DOHH2 (cell line): Measurements from ENCODE around the gene NREP.

Experiments
- EZH2phosphoT487 ChIP-seq: fragments of 200-600 bp; sonication (generic); IDR thresholded peaks from 2 replicates; pipeline ENCODE4 v1.6.1; 2017; ENCODE audit warnings: borderline replicate concordance, mild to moderate bottlenecking, antibody characterized with exemption, low read length, moderate library complexity, mixed read lengths
- TF ChIP-seq, protein P1 (sequence below): fragments of 200-600 bp; sonication (generic); IDR thresholded peaks from one replicate; pipeline ENCODE4 v1.5.1; 2014; ENCODE audit warnings: antibody characterized with exemption, mild to moderate bottlenecking, low read depth, low read length; ENCODE audit not compliant: poor library complexity, severe bottlenecking

GRCh38 chr5:111743512-111743911 lies 13.5 kb downstream of the NREP start:
- TF ChIP-seq, protein P1, sequence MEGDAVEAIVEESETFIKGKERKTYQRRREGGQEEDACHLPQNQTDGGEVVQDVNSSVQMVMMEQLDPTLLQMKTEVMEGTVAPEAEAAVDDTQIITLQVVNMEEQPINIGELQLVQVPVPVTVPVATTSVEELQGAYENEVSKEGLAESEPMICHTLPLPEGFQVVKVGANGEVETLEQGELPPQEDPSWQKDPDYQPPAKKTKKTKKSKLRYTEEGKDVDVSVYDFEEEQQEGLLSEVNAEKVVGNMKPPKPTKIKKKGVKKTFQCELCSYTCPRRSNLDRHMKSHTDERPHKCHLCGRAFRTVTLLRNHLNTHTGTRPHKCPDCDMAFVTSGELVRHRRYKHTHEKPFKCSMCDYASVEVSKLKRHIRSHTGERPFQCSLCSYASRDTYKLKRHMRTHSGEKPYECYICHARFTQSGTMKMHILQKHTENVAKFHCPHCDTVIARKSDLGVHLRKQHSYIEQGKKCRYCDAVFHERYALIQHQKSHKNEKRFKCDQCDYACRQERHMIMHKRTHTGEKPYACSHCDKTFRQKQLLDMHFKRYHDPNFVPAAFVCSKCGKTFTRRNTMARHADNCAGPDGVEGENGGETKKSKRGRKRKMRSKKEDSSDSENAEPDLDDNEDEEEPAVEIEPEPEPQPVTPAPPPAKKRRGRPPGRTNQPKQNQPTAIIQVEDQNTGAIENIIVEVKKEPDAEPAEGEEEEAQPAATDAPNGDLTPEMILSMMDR: no peak
- TF ChIP-seq EZH2phosphoT487: no peak
